A549 (cell line): Measurements from ENCODE around the gene ERH. TPM values are rescaled to one million over a fixed set of nuclear protein-coding genes. Genes with fewer than 3 reads are reported as not detected.

Experiments
- ATAC-seq, 2 experiments: fragments of 200-7000 bp in 1 of 2; fragments of >200 bp in 1 of 2; cut with Nextera tagmentation in 1 of 2; cut with Tn5 transposase in 1 of 2; 3 replicates each; pipeline versions ENCODE4 v1.8.0 to v1.9.1; 2018 to 2020; ENCODE audit warnings: mild to moderate bottlenecking in 1 of 2, moderate library complexity in 1 of 2
- CTCF ChIA-PET: fragments of 300-600 bp; sonication (Branson Sonifier 250); formaldehyde crosslinking; extraction: SDS; loops from one replicate; lab custom pipeline; 2021; ENCODE audit warnings: antibody characterized with exemption, inconsistent platforms; lab: Yijun Ruan, JAX
- POLR2A ChIA-PET: fragments of 350-600 bp; formaldehyde crosslinking; extraction: SDS; loops from one replicate; lab custom pipeline; 2021; ENCODE audit warnings: antibody characterized with exemption, inconsistent platforms; lab: Yijun Ruan, JAX
- DNase-seq, 2 experiments: peaks; one replicate each; pipeline versions ENCODE4 v3.0.0 to v3.0.0-alpha.2; 2011 to 2016; ENCODE audit warnings: low read depth in 1 of 2, low spot score in 1 of 2
- FAIRE-seq: peaks from 2 replicates; lab custom pipeline; 2011; peaks lifted over from hg19 to GRCh38; lab: Jason Lieb, UNC
- H3K27ac ChIP-seq, 2 experiments: fragments of >200 bp; sonication (Bioruptor Twin); formaldehyde crosslinking; 3 replicates each; pipeline ENCODE4 v1.5.1; 2016 to 2017
- H3K4me1 ChIP-seq: fragments of >200 bp; sonication (Bioruptor Twin); formaldehyde crosslinking; 3 replicates; pipeline ENCODE4 v1.6.1; 2016
- H3K4me2 ChIP-seq: fragments of >200 bp; sonication (Bioruptor Twin); formaldehyde crosslinking; 3 replicates; pipeline ENCODE4 v1.6.1; 2016
- H3K4me3 ChIP-seq: fragments of >200 bp; sonication (Bioruptor Twin); formaldehyde crosslinking; 3 replicates; pipeline ENCODE4 v1.5.1; 2016
- H3K9me3 ChIP-seq: fragments of >200 bp; sonication (Bioruptor Twin); formaldehyde crosslinking; 3 replicates; pipeline ENCODE4 v1.6.1; 2016
- CEBPB ChIP-seq, 2 experiments: fragments of >200 bp in 1 of 2; sonication (Bioruptor Twin) in 1 of 2; formaldehyde crosslinking in 1 of 2; IDR thresholded peaks; 2 replicates each; pipeline ENCODE4 v1.6.1; 2012 to 2016
- CHD2 ChIP-seq: fragments of 150-350 bp; IDR thresholded peaks from 2 replicates; pipeline ENCODE4 v1.6.1; 2014; ENCODE audit warnings: low read length; ENCODE audit not compliant: partially characterized antibody
- CHD4 ChIP-seq: fragments of 200-600 bp; sonication (generic); IDR thresholded peaks from 2 replicates; pipeline ENCODE4 v1.6.1; 2016; ENCODE audit warnings: antibody characterized with exemption, mild to moderate bottlenecking, borderline replicate concordance
- ELK1 ChIP-seq: fragments of 150-350 bp; IDR thresholded peaks from 2 replicates; pipeline ENCODE4 v1.6.1; 2014; ENCODE audit warnings: low read depth, mild to moderate bottlenecking, low read length
- EP300 ChIP-seq, 2 experiments: fragments of >200 bp; sonication (Bioruptor Twin); formaldehyde crosslinking; IDR thresholded peaks; 2 replicates in 1 of 2; 3 replicates in 1 of 2; pipeline ENCODE4 v1.6.1; 2016 to 2017
- ESRRA ChIP-seq: fragments of 150-350 bp; IDR thresholded peaks from 2 replicates; pipeline ENCODE4 v1.6.1; 2014; ENCODE audit warnings: mild to moderate bottlenecking, low read length, borderline replicate concordance
- FOSB ChIP-seq: fragments of 250-450 bp; sonication (Bioruptor Pico); IDR thresholded peaks from 2 replicates; pipeline ENCODE4 v1.5.0; 2020; ENCODE audit warnings: mild to moderate bottlenecking, moderate library complexity
- FOSL2 ChIP-seq, 2 experiments: fragments of 450-650 bp in 1 of 2; fragments of >200 bp in 1 of 2; sonication (Bioruptor Twin) in 1 of 2; formaldehyde crosslinking; IDR thresholded peaks; 2 replicates each; pipeline versions ENCODE4 v1.5.0 to v1.6.1; 2016 to 2020; ENCODE audit warnings: mild to moderate bottlenecking in 1 of 2, moderate library complexity in 1 of 2
- HEYL ChIP-seq: fragments of 250-450 bp; sonication (Bioruptor Pico); IDR thresholded peaks from 2 replicates; pipeline ENCODE4 v1.8.0; 2021; ENCODE audit warnings: mild to moderate bottlenecking, moderate library complexity
- HMGXB4 ChIP-seq: fragments of 250-450 bp; sonication (Bioruptor Pico); IDR thresholded peaks from 2 replicates; pipeline ENCODE4 v1.5.0; 2021; ENCODE audit warnings: mild to moderate bottlenecking, moderate library complexity, borderline replicate concordance
- HOXB5 ChIP-seq: fragments of 250-450 bp; sonication (Bioruptor Pico); IDR thresholded peaks from 2 replicates; pipeline ENCODE4 v1.5.0; 2020; ENCODE audit warnings: mild to moderate bottlenecking, moderate library complexity
- JUN ChIP-seq, 2 experiments: fragments of >200 bp; sonication (Bioruptor Twin); formaldehyde crosslinking; IDR thresholded peaks; 2 replicates in 1 of 2; 3 replicates in 1 of 2; pipeline ENCODE4 v1.6.1; 2016 to 2017
- NFE2L2 ChIP-seq: fragments of 150-350 bp; conservative IDR thresholded peaks from 2 replicates; pipeline ENCODE4 v1.6.1; 2014; ENCODE audit warnings: low read length
- NPAS2 ChIP-seq: fragments of 250-450 bp; sonication (Bioruptor Pico); IDR thresholded peaks from 2 replicates; pipeline ENCODE4 v1.8.0; 2022; ENCODE audit warnings: mild to moderate bottlenecking, moderate library complexity, borderline replicate concordance
- RAD21 ChIP-seq, 2 experiments: fragments of >200 bp in 1 of 2; sonication (Bioruptor Twin) in 1 of 2; formaldehyde crosslinking in 1 of 2; IDR thresholded peaks in 1 of 2; conservative IDR thresholded peaks in 1 of 2; 2 replicates in 1 of 2; 3 replicates in 1 of 2; pipeline ENCODE4 v1.6.1; 2012 to 2018; ENCODE audit warnings: inconsistent platforms in 1 of 2
- RARB ChIP-seq: fragments of 250-450 bp; sonication (Bioruptor Pico); IDR thresholded peaks from 2 replicates; pipeline ENCODE4 v1.8.0; 2021; ENCODE audit warnings: mild to moderate bottlenecking, moderate library complexity
- RFX5 ChIP-seq: fragments of 450-650 bp; IDR thresholded peaks from 2 replicates; pipeline ENCODE4 v1.7.1; 2014; ENCODE audit warnings: antibody characterized with exemption, mild to moderate bottlenecking, moderate library complexity
- RNF2 ChIP-seq: fragments of 200-600 bp; sonication (generic); IDR thresholded peaks from 2 replicates; pipeline ENCODE4 v1.6.1; 2016; ENCODE audit warnings: low read depth, mild to moderate bottlenecking, antibody characterized with exemption, moderate library complexity, borderline replicate concordance
- SREBF2 ChIP-seq: fragments of 450-650 bp; IDR thresholded peaks from 2 replicates; pipeline ENCODE4 v1.6.1; 2014; ENCODE audit warnings: mild to moderate bottlenecking, moderate library complexity
- ZC3H11A ChIP-seq: fragments of 450-650 bp; IDR thresholded peaks from 2 replicates; pipeline ENCODE4 v1.6.1; 2014; ENCODE audit warnings: antibody characterized with exemption, mild to moderate bottlenecking
- ZFP36 ChIP-seq: fragments of 450-650 bp; IDR thresholded peaks from 2 replicates; pipeline ENCODE4 v1.6.1; 2014; ENCODE audit warnings: borderline replicate concordance; ENCODE audit not compliant: partially characterized antibody
- ZNF302 ChIP-seq: fragments of 250-450 bp; sonication (Bioruptor Pico); IDR thresholded peaks from 2 replicates; pipeline ENCODE4 v1.9.0; 2021; ENCODE audit warnings: inconsistent platforms, mild to moderate bottlenecking, moderate library complexity
- WGBS: methylation state at CpG from one replicate; pipeline ENCODE4 v1.1.6; 2017; ENCODE audit errors: missing lambda C conversion rate; 5-methylcytosine and 5-hydroxymethylcytosine counted together
- polyA plus RNA-seq, 4 experiments: library from polyadenylated mRNA; depleted of rRNA in 3 of 4; stranded (reverse); fragments of >200 nt; fragmentation: RNase III in 1 of 4; extraction: RNeasy Plus Mini Kit Qiagen cat#74134 plus additional on column Dnase treatment in 1 of 4; gene quantifications; 2 replicates in 3 of 4; 3 replicates in 1 of 4; pipeline ENCODE4 v1.2.3, GENCODE V29; 2011 to 2017

ERH gene
- polyA plus RNA-seq, 2 of the 4 experiments (the other 2 are of a cell fraction) = 377 to 562 TPM

- no peaks in the 10 kb centered on the region for H3K4me1 ChIP-seq
- no peak for FAIRE-seq
- DNase-seq = no peak
- ChIA-PET POLR2A (no interaction called here), CTCF (interaction anchor here (0.7 to 3.0 kb wide), 5 partner anchors 18 to 1434 kb away, joined by 3 to 14 read pairs (median 4); no protein-coding TSS in a partner anchor)
- H3K4me3 ChIP-seq = no peak overlapping the region
- H3K4me2 ChIP-seq = no peak overlapping the region
- no peaks in the 10 kb centered on the region for H3K9me3 ChIP-seq
- ATAC-seq = no peak; a peak in 1 of 6 replicates
- no peak for TF ChIP-seq CHD4
- no peak for TF ChIP-seq ZC3H11A
- no peak for TF ChIP-seq ZNF302 (CRISPR knock-in tag)
- no peak for TF ChIP-seq CEBPB (IDR thresholded peaks at IDR 0.05)
- TF ChIP-seq HEYL (CRISPR knock-in tag) = no peak
- no peak for TF ChIP-seq CHD2
- no peak for TF ChIP-seq FOSL2 (IDR thresholded peaks at IDR 0.05)
- no peak for TF ChIP-seq FOSL2 (CRISPR knock-in tag; IDR thresholded peaks at IDR 0.05)
- no peak overlapping the region for H3K27ac ChIP-seq
- 83% methylated on average over 1 of the region's 1 CpG for WGBS
Measured at GRCh38 chr14:69368381-69368780, 29.7 kb downstream of the ERH start.

DNA sequence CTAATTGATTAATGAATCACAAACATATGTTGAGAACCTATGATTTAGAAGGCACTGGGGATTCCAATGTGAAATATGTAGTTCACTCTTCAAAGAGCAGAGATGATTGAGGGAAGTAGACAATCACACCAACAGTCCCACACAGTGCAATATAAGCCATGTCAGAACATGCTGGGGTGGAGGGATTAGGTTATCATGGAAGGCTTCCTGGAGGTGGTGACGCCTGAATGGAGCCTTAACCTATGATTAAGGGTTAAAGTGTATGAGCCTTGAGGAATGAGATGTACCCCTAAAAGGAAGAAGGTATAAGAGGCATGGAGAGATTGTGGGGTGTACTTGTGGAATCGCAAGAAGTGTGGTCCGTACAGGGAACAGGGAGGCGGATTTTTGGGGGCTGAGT is 31.3 kb downstream of the ERH start:
- no peak for FAIRE-seq
- POLR2A ChIA-PET = no interaction called here

GRCh38 chr14:69366069-69366468 is 32.0 kb downstream of the ERH start:
- no peaks in the 10 kb centered on the region for H3K4me1 ChIP-seq
- H3K4me3 ChIP-seq = no peak overlapping the region
- ChIA-PET POLR2A (no interaction called here), CTCF (interaction anchor here (1.1 to 2.2 kb wide), 3 partner anchors 14 to 105 kb away, joined by 4 to 6 read pairs (median 5); no protein-coding TSS in a partner anchor)
- no peaks in the 10 kb centered on the region for H3K9me3 ChIP-seq
- TF ChIP-seq SREBF2 (no peak), RFX5 (no peak), ZNF302 (CRISPR knock-in tag) (no peak), NPAS2 (no peak), ESRRA (no peak), EP300 (IDR thresholded peaks at IDR 0.05) (no peak), ZC3H11A (no peak)
- H3K4me2 ChIP-seq = no peak overlapping the region
- no peak overlapping the region for H3K27ac ChIP-seq
- ATAC-seq = no peak
- no peak for DNase-seq
- 86% methylated on average over 3 of the region's 3 CpGs for WGBS
- FAIRE-seq = no peak

More for the DNA sequence above, 31.3 kb downstream of the ERH start:
- DNase-seq = no peak
- Histone ChIP-seq H3K4me2 (no peak overlapping the region), H3K27ac (no peak overlapping the region), H3K9me3 (no peaks in the 10 kb centered on the region), H3K4me3 (no peak overlapping the region)
- CTCF ChIA-PET = interaction anchor here (2.2 kb wide), 1 partner anchor 13 kb away, joined by 6 read pairs; no protein-coding TSS in a partner anchor
- ATAC-seq = no peak
- WGBS = 98% methylated on average over 4 of the region's 4 CpGs
- TF ChIP-seq ZFP36 (peak; percentile 87), JUN (IDR thresholded peaks at IDR 0.05) (no peak)
- TF ChIP-seq, all 56 proteins: peak for 1
- no peaks in the 10 kb centered on the region for H3K4me1 ChIP-seq

GRCh38 chr14:69364378-69364777 is 33.7 kb downstream of the ERH start:
- Histone ChIP-seq H3K27ac (no peak overlapping the region), H3K9me3 (no peaks in the 10 kb centered on the region), H3K4me1 (no peaks in the 10 kb centered on the region), H3K4me2 (no peak overlapping the region), H3K4me3 (no peak overlapping the region)
- TF ChIP-seq CHD2 = no peak
- TF ChIP-seq RAD21 (conservative IDR thresholded peaks at IDR 0.05 in 1 of 2, IDR thresholded peaks at IDR 0.05 in 1 of 2) = no peak
- TF ChIP-seq HMGXB4 (CRISPR knock-in tag) = no peak
- TF ChIP-seq RNF2 = no peak
- no peak for TF ChIP-seq HOXB5
- no peak for TF ChIP-seq ELK1
- no peak for TF ChIP-seq FOSB
- no peak for TF ChIP-seq RARB (CRISPR knock-in tag)
- TF ChIP-seq ZC3H11A = no peak
- TF ChIP-seq NFE2L2 = no peak
- DNase-seq (no peak), FAIRE-seq (no peak), ATAC-seq (no peak)
- ChIA-PET POLR2A (no interaction called here), CTCF (interaction anchor here (0.9 to 1.4 kb wide), 3 partner anchors 13 to 108 kb away, joined by 3 read pairs; no protein-coding TSS in a partner anchor)
- 65% methylated on average over 2 of the region's 2 CpGs for whole genome bisulfite sequencing
